GM12878 (cell line): ENCODE measurements around the gene SPATA12. TPM values are rescaled to one million over a fixed set of nuclear protein-coding genes. Genes with fewer than 3 reads are reported as not detected.
A peak's percentile ranks its signal among the peaks of the same experiment; 100 is the strongest.

Experiments
- ATAC-seq: fragments of 200-7000 bp; cut with Tn5 transposase; 3 replicates; pipeline ENCODE4 v1.9.1; 2020; ENCODE audit warnings: mild to moderate bottlenecking, moderate library complexity
- BruUV-seq: library from RNA; stranded (reverse); fragments of 400-500 nt; replicated peaks from 2 replicates; lab custom pipeline; 2021; lab: Mats Ljungman, UMichigan
- CTCF ChIA-PET: fragments of 300-600 bp; sonication (Branson Sonifier 250); formaldehyde crosslinking; extraction: SDS; loops from one replicate; lab custom pipeline; 2021; ENCODE audit warnings: inconsistent platforms; lab: Yijun Ruan, JAX
- POLR2A ChIA-PET: fragments of 350-600 bp; formaldehyde crosslinking; extraction: SDS; loops from one replicate; lab custom pipeline; 2021; ENCODE audit warnings: inconsistent platforms; lab: Charles Lee
- RAD21 ChIA-PET: fragments of 300-600 bp; sonication (Branson Sonifier 250); formaldehyde crosslinking; loops from one replicate; lab custom pipeline; 2023; ENCODE audit warnings: antibody characterized with exemption; ENCODE audit not compliant: unreplicated experiment; lab: Charles Lee
- SMC1A ChIA-PET: fragments of 300-600 bp; sonication (Branson Sonifier 250); formaldehyde crosslinking; loops from one replicate; lab custom pipeline; 2023; ENCODE audit not compliant: unreplicated experiment, uncharacterized antibody; lab: Charles Lee
- DNase-seq: peaks from one replicate; pipeline ENCODE4 v3.0.0-alpha.2; 2011; ENCODE audit warnings: low read depth, low spot score
- FAIRE-seq: peaks from 3 replicates; lab custom pipeline; 2011; peaks lifted over from hg19 to GRCh38; lab: Jason Lieb, UNC
- H2AFZ ChIP-seq: 2 replicates; pipeline ENCODE4 v1.6.0; 2011; ENCODE audit warnings: low read depth, low read length, control low read depth; ENCODE audit not compliant: control insufficient read depth
- H3K27ac ChIP-seq: 2 replicates; pipeline ENCODE4 v1.5.1; 2011; ENCODE audit warnings: control low read depth; ENCODE audit not compliant: control insufficient read depth, insufficient read depth
- H3K27me3 ChIP-seq, 2 experiments: replicated peaks in 1 of 2; 2 replicates each; pipeline versions ENCODE4 v1.6.0 to v1.6.1; 2011; ENCODE audit warnings: low read length in 1 of 2; ENCODE audit not compliant: control insufficient read depth in 2 of 2, insufficient read depth in 2 of 2
- H3K36me3 ChIP-seq, 2 experiments: 2 replicates each; pipeline ENCODE4 v1.5.1; 2011; ENCODE audit warnings: low read length in 1 of 2; ENCODE audit not compliant: control insufficient read depth in 2 of 2, insufficient read depth in 2 of 2
- H3K4me1 ChIP-seq: 2 replicates; pipeline ENCODE4 v1.6.1; 2011; ENCODE audit warnings: mild to moderate bottlenecking, low read length, moderate library complexity, mixed read lengths; ENCODE audit not compliant: control insufficient read depth, insufficient read depth
- H3K4me2 ChIP-seq: 2 replicates; pipeline ENCODE4 v1.6.0; 2011; ENCODE audit warnings: control low read depth; ENCODE audit not compliant: control insufficient read depth, insufficient read depth
- H3K4me3 ChIP-seq: fragments of 200-600 bp; sonication (generic); 2 replicates; pipeline ENCODE4 v1.5.1; 2016
- H3K79me2 ChIP-seq: 2 replicates; pipeline ENCODE4 v1.6.0; 2011; ENCODE audit warnings: low read length; ENCODE audit not compliant: control insufficient read depth, insufficient read depth
- H3K9ac ChIP-seq: 2 replicates; pipeline ENCODE4 v1.8.0; 2011; ENCODE audit warnings: low read length, control low read depth, mixed read lengths; ENCODE audit not compliant: control insufficient read depth, insufficient read depth
- H3K9me3 ChIP-seq: replicated peaks from 3 replicates; pipeline ENCODE4 v1.5.1; 2011; ENCODE audit warnings: mild to moderate bottlenecking, low read length; ENCODE audit not compliant: control insufficient read depth, insufficient read depth
- H4K20me1 ChIP-seq: 2 replicates; pipeline ENCODE4 v1.6.0; 2011; ENCODE audit not compliant: control insufficient read depth, insufficient read depth
- NFIC ChIP-seq: IDR thresholded peaks from 2 replicates; pipeline ENCODE4 v1.6.1; 2012; ENCODE audit warnings: low read depth, mild to moderate bottlenecking, inconsistent platforms, low read length, moderate library complexity
- REST ChIP-seq: IDR thresholded peaks from 2 replicates; pipeline ENCODE4 v1.6.1; 2012; ENCODE audit warnings: mild to moderate bottlenecking, low read depth, low read length
- WGBS: methylation state at CpG from one replicate; pipeline ENCODE4 v1.1.6; 2016; ENCODE audit warnings: low lambda C conversion rate; ENCODE audit not compliant: insufficient replicate concordance, insufficient coverage; ENCODE audit errors: missing lambda C conversion rate; 5-methylcytosine and 5-hydroxymethylcytosine counted together
- in situ Hi-C: fragments of 300-500 bp; cut with MboI; formaldehyde crosslinking; loops from 9 replicates; pipeline ENCODE4 v1.14.3; 2018; ENCODE audit warnings: mixed read lengths
- intact Hi-C: fragments of 100-400 bp; cut with micrococcal nuclease; formaldehyde crosslinking; loops from one replicate; pipeline ENCODE4 v1.14.2; 2022; ENCODE audit not compliant: unreplicated experiment
- polyA plus RNA-seq, 11 experiments: library from polyadenylated mRNA; depleted of rRNA in 4 of 11; unstranded in 6 of 11; stranded (reverse) in 5 of 11; fragments of >200 nt; fragmentation: Nextera tagmentation in 4 of 11; fragmentation: Illumina TruSeq in 1 of 11; extraction: Ambion mirVana in 4 of 11; extraction: Trizol in 1 of 11; gene quantifications; 1 replicate in 1 of 11; 2 replicates in 10 of 11; pipeline versions ENCODE4 v1.2.1 to v1.2.3, GENCODE V29; 2011 to 2016; ENCODE audit warnings: inconsistent platforms in 2 of 11, missing spikeins in 2 of 11, low read depth in 1 of 11
- total RNA-seq, 4 experiments: library from RNA; depleted of rRNA in 3 of 4; stranded (reverse); fragments of >200 nt in 3 of 4; fragmentation: Illumina TruSeq in 1 of 4; extraction: Trizol in 1 of 4; gene quantifications; 2 replicates each; pipeline versions ENCODE4 v1.2.1 to v1.2.3, GENCODE V29; 2013 to 2021

Gene SPATA12
- total and polyA plus RNA-seq, 10 of the 15 experiments (the other 5 are each of a cell fraction or from before 2014, with no cell fraction given) = 0.03 to 0.69 (median 0.37) TPM

DNA sequence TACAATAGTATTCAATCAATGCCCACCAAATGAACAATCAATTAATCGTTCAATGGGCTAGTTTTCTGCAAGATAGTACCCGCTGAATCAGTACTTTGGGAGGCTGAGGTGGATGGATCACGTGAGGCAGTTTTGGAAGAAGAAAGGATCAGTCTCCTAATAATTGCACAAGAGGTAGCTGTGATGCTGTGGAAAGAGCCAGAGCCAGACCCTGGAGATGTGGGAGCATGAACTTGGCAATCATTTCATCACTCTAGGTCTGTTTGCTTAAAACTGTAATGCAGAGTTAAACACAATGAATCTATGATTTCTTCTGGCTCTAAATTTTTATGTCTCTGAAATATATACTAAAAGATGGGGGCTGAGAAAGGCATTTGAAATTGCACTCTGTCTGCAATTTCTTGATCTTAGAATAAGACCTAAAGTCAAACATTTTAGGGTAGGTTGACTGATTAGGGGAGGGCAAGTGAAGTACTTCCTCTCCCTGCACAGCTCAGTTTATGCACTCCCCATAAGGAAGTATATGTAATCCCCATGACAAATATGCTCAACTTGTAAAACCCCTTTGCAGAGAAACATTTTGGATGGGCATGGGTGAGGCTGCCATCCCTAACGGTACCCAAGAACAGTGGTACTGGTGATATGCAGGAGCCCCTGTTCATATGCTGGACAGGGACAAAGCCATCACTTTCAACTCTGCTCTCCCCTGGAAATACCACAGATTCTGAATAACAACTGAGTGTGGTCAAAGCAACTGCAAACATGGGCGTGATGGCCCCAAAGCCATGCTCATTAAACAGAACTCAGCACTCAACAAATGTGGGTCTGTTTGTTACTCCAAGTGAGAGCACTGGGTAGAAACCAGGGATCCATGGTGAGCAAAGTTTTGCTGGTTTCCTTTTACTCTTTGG lies 28.6 kb upstream of the SPATA12 start:
- in situ Hi-C loops = no loop called here
- POLR2A ChIA-PET = no interaction called here
- no peak overlapping the region for H2AFZ ChIP-seq
- ATAC-seq = peak; percentile 41; the same call in 1 of the 3 replicates
- H3K36me3 ChIP-seq = no peaks in the 10 kb centered on the region
- no peak for FAIRE-seq
- H3K79me2 ChIP-seq = no peaks in the 10 kb centered on the region
- 15% methylated on average over 5 of the region's 5 CpGs for WGBS
- no peaks in the 10 kb centered on the region for H4K20me1 ChIP-seq
- RAD21 ChIA-PET = no interaction called here
- DNase-seq = no peak
- BruUV-seq = no TSS peak
- no peaks in the 10 kb centered on the region for H3K4me1 ChIP-seq
- H3K4me2 ChIP-seq = no peak overlapping the region
- H3K27ac ChIP-seq = no peak overlapping the region
- CTCF ChIA-PET = no interaction called here
- H3K9me3 ChIP-seq = no peaks in the 10 kb centered on the region
- TF ChIP-seq NFIC = no peak
- 0 out of 2 replicates have a peak, but pooled peaks have one; percentile 36 for TF ChIP-seq REST
- no peaks in the 10 kb centered on the region for H3K27me3 ChIP-seq
- intact Hi-C loops = no loop called here
- no peak overlapping the region for H3K9ac ChIP-seq
- SMC1A ChIA-PET = no interaction called here
- H3K4me3 ChIP-seq = no peak overlapping the region
